Islet precursor cell (in vitro differentiated cells): Measurements from ENCODE around the gene CACNA1S.

Experiments
- DNase-seq: peaks from one replicate; pipeline ENCODE4 v3.0.0-alpha.2; 2018

Gene CACNA1S

GRCh38 chr1:201026234-201026633 lies 86.0 kb downstream of the CACNA1S start:
- DNase-seq, result no peak

GRCh38 chr1:201025571-201026002 lies 86.6 kb downstream of the CACNA1S start:
- peak; percentile 90 for DNase-seq

- DNase-seq, result no peak
These were observed 87.6 kb downstream of the CACNA1S start for GRCh38 chr1:201024625-201024998.

GRCh38 chr1:201023920-201024624 lies 88.2 kb downstream of the CACNA1S start:
- DNase-seq, result no peak

- DNase-seq, result peak; percentile 92
These were observed 88.7 kb downstream of the CACNA1S start, which contains the start of gene KIF21B for GRCh38 chr1:201023517-201023902. KIF21B (minus strand) TSS chr1:201023714; CDS start chr1:201023383, 331 bp downstream.

- peak; percentile 69 for DNase-seq
These were observed 89.3 kb downstream of the CACNA1S start for GRCh38 chr1:201022820-201023516.

GRCh38 chr1:201022493-201022819 lies 89.8 kb downstream of the CACNA1S start:
- no peak for DNase-seq

- DNase-seq, result no peak
These were observed 90.4 kb downstream of the CACNA1S start for GRCh38 chr1:201021630-201022492.

GRCh38 chr1:201020721-201021629 lies 91.3 kb downstream of the CACNA1S start:
- DNase-seq, result peak; percentile 70

GRCh38 chr1:201020040-201020591 lies 92.1 kb downstream of the CACNA1S start:
- DNase-seq, result no peak

GRCh38 chr1:201019321-201019977 lies 92.8 kb downstream of the CACNA1S start:
- no peak for DNase-seq

- DNase-seq, result no peak
These were observed 94.4 kb downstream of the CACNA1S start for GRCh38 chr1:201017828-201018163.

- no peak for DNase-seq
These were observed 95.0 kb downstream of the CACNA1S start for GRCh38 chr1:201016943-201017827.

GRCh38 chr1:201016211-201016651 lies 96.0 kb downstream of the CACNA1S start:
- no peak for DNase-seq

- no peak for DNase-seq
These were observed 96.6 kb downstream of the CACNA1S start for GRCh38 chr1:201015551-201016091.

GRCh38 chr1:201014816-201015200 lies 97.4 kb downstream of the CACNA1S start:
- DNase-seq, result no peak

- no peak for DNase-seq
These were observed 98.0 kb downstream of the CACNA1S start for GRCh38 chr1:201013991-201014815.

- DNase-seq, result no peak
These were observed 99.2 kb downstream of the CACNA1S start for GRCh38 chr1:201013031-201013485.

- DNase-seq, result no peak
These were observed 100.6 kb downstream of the CACNA1S start for GRCh38 chr1:201011616-201012015.
